Stimulated activated CD4-positive, alpha-beta T cell treated with anti-CD3 and anti-CD28 coated beads, Interleukin-12 subunit alpha, Interleukin-12 subunit beta, amount 100 ng/mL, for 48 hours (primary cell): Measurements from ENCODE around the gene KRT15.

ENCODE experiments used
- DNase-seq, 3 donors: peaks; one replicate each; pipeline ENCODE4 v3.0.0-alpha.2; 2020; ENCODE audit warnings: low read depth in 2 of 3, low spot score in 1 of 3

Gene KRT15

GRCh38 chr17:41483991-41484826 is 34.5 kb downstream of the KRT15 start:
- no peak for DNase-seq

GRCh38 chr17:41483531-41483930 is 35.2 kb downstream of the KRT15 start:
- no peak for DNase-seq

- no peak for DNase-seq
These were observed 37.7 kb downstream of the KRT15 start, which contains the start of gene KRT35 for GRCh38 chr17:41481036-41481435. Gene KRT35, minus strand, starts transcription at chr17:41481151. Its CDS starts 54 bp downstream, at chr17:41481097.

- DNase-seq, result no peak
These were observed 38.1 kb downstream of the KRT15 start for GRCh38 chr17:41480581-41480980.

- DNase-seq, result no peak
These were observed 38.6 kb downstream of the KRT15 start for GRCh38 chr17:41480136-41480535.

GRCh38 chr17:41478237-41478636 is 40.5 kb downstream of the KRT15 start:
- no peak for DNase-seq

- no peak for DNase-seq
These were observed 41.5 kb downstream of the KRT15 start for GRCh38 chr17:41476866-41477815.

GRCh38 chr17:41475421-41475820 is 43.3 kb downstream of the KRT15 start:
- no peak for DNase-seq

GRCh38 chr17:41474863-41475262 is 43.8 kb downstream of the KRT15 start:
- DNase-seq, result no peak

- DNase-seq, result no peak
These were observed 50.3 kb downstream of the KRT15 start for GRCh38 chr17:41468346-41468745.

- no peak for DNase-seq
These were observed 51.1 kb downstream of the KRT15 start for GRCh38 chr17:41467561-41467960.

GRCh38 chr17:41466988-41467387 is 51.7 kb downstream of the KRT15 start, which contains the start of gene KRT32:
Gene KRT32, minus strand, starts transcription at chr17:41467386. Its CDS starts 61 bp downstream, at chr17:41467325.
- no peak for DNase-seq

- DNase-seq, result no peak
These were observed 54.0 kb downstream of the KRT15 start for GRCh38 chr17:41464682-41465081.

GRCh38 chr17:41464173-41464572 is 54.5 kb downstream of the KRT15 start:
- DNase-seq, result no peak

- no peak for DNase-seq
These were observed 54.9 kb downstream of the KRT15 start for GRCh38 chr17:41463746-41464145.
